Natural killer cell (primary cell): ENCODE measurements around the gene IL1RAPL1. TPM values are rescaled to one million over a fixed set of nuclear protein-coding genes. Genes with fewer than 3 reads are reported as not detected.

Source experiments
- ATAC-seq, 3 donors: fragments of 150-1000 bp in 2 of 3; fragments of 200-7000 bp in 1 of 3; cut with Tn5 transposase; 1 replicate in 1 of 3; 2 replicates in 2 of 3; pipeline ENCODE4 v1.10.0; 2021; ENCODE audit warnings: mild to moderate bottlenecking in 2 of 3, moderate library complexity in 2 of 3
- DNase-seq, 2 donors: peaks; one replicate each; pipeline versions ENCODE4 v3.0.0 to v3.0.0-alpha.2; 2013 to 2021; ENCODE audit warnings: mixed read lengths in 1 of 2
- H3K27ac ChIP-seq: one replicate; pipeline ENCODE4 v1.5.1; 2013; ENCODE audit warnings: mild to moderate bottlenecking, low read length
- H3K27me3 ChIP-seq: one replicate; pipeline ENCODE4 v1.6.1; 2013; ENCODE audit warnings: low read length; ENCODE audit not compliant: control insufficient read depth, insufficient read depth
- H3K36me3 ChIP-seq: one replicate; pipeline ENCODE4 v1.6.1; 2013; ENCODE audit warnings: low read length; ENCODE audit not compliant: control insufficient read depth, insufficient read depth
- H3K4me1 ChIP-seq: one replicate; pipeline ENCODE4 v1.6.1; 2013; ENCODE audit warnings: low read length; ENCODE audit not compliant: control insufficient read depth, insufficient read depth
- H3K4me3 ChIP-seq: one replicate; pipeline ENCODE4 v1.5.1; 2013; ENCODE audit warnings: low read length
- H3K9me3 ChIP-seq: one replicate; pipeline ENCODE4 v1.6.1; 2013; ENCODE audit warnings: low read length; ENCODE audit not compliant: control insufficient read depth, insufficient read depth
- H3K27ac Mint-ChIP-seq, 2 donors: one replicate each; pipeline ENCODE4 v1.8.0; 2022; ENCODE audit warnings: mild to moderate bottlenecking in 2 of 2, mixed read lengths in 2 of 2, moderate library complexity in 1 of 2
- H3K27me3 Mint-ChIP-seq, 2 donors: one replicate each; pipeline ENCODE4 v1.8.0; 2022; ENCODE audit warnings: low read depth in 2 of 2, mixed read lengths in 2 of 2
- H3K36me3 Mint-ChIP-seq: one replicate; pipeline ENCODE4 v1.8.0; 2022; ENCODE audit warnings: mixed read lengths
- H3K4me1 Mint-ChIP-seq, 2 donors: one replicate each; pipeline ENCODE4 v1.8.0; 2022; ENCODE audit warnings: mixed read lengths in 2 of 2
- H3K4me3 Mint-ChIP-seq: one replicate; pipeline ENCODE4 v1.8.0; 2022; ENCODE audit warnings: mild to moderate bottlenecking, moderate library complexity, mixed read lengths
- H3K9me3 Mint-ChIP-seq, 2 donors: one replicate each; pipeline ENCODE4 v1.8.0; 2022; ENCODE audit warnings: mixed read lengths in 2 of 2
- CTCF ChIP-seq: fragments of 200-600 bp; IDR thresholded peaks from one replicate; pipeline ENCODE4 v1.8.0; 2022; ENCODE audit warnings: antibody characterized with exemption
- WGBS: methylation state at CpG from one replicate; pipeline ENCODE4 v1.1.7; 2013; ENCODE audit warnings: missing lambda C conversion rate; ENCODE audit not compliant: insufficient coverage; 5-methylcytosine and 5-hydroxymethylcytosine counted together
- intact Hi-C: fragments of 100-400 bp; cut with micrococcal nuclease; formaldehyde crosslinking; loops from one replicate; pipeline ENCODE4 v1.14.2; 2022
- total RNA-seq, 4 donors: library from RNA; stranded (reverse); fragments of 120-200 nt in 1 of 4; gene quantifications; one replicate each; pipeline versions ENCODE4 v1.2.3 to v1.2.4, GENCODE V29; 2013 to 2022

The IL1RAPL1 gene
- total RNA-seq, 3 donors from 2014 or later (not counting 1 experiment from before 2014, with no cell fraction given) = not detected

GRCh38 chrX:29922607-29923006 is 1335.4 kb downstream of the IL1RAPL1 start:
- Mint-ChIP-seq H3K27me3 (no peaks in the 10 kb centered on the region), H3K4me3 (no peak overlapping the region), H3K36me3 (no peaks in the 10 kb centered on the region), H3K4me1 (no peaks in the 10 kb centered on the region), H3K27ac (no peak overlapping the region), H3K9me3 (peaks cover 0 to 3% of the 10 kb centered on the region in 2 donors)
- no peak for TF ChIP-seq CTCF
- intact Hi-C loops = no loop called here
- Histone ChIP-seq H3K36me3 (no peaks in the 10 kb centered on the region), H3K4me1 (no peaks in the 10 kb centered on the region), H3K27ac (no peak overlapping the region), H3K9me3 (no peaks in the 10 kb centered on the region), H3K4me3 (no peak overlapping the region), H3K27me3 (no peaks in the 10 kb centered on the region)
- no peak for ATAC-seq
- no CpG with 5 or more reads among the region's 1 CpG for WGBS
- no peak for DNase-seq

GRCh38 chrX:29926056-29926455 is 1338.8 kb downstream of the IL1RAPL1 start:
- H3K4me1 ChIP-seq = no peaks in the 10 kb centered on the region
- H3K4me3 ChIP-seq = no peak overlapping the region
- Mint-ChIP-seq H3K4me3 (no peak overlapping the region), H3K9me3 (peaks cover 0 to 4% of the 10 kb centered on the region in 2 donors), H3K4me1 (no peaks in the 10 kb centered on the region), H3K27ac (no peak overlapping the region), H3K27me3 (no peaks in the 10 kb centered on the region), H3K36me3 (no peaks in the 10 kb centered on the region)
- H3K9me3 ChIP-seq = no peaks in the 10 kb centered on the region
- H3K36me3 ChIP-seq = no peaks in the 10 kb centered on the region
- H3K27ac ChIP-seq = no peak overlapping the region
- no CpG with 5 or more reads among the region's 1 CpG for WGBS
- DNase-seq = no peak
- no peak for TF ChIP-seq CTCF
- ATAC-seq = no peak
- no peaks in the 10 kb centered on the region for H3K27me3 ChIP-seq
- intact Hi-C loops = no loop called here

- DNase-seq (no peak), ATAC-seq (no peak)
- intact Hi-C loops = no loop called here
- no peaks in the 10 kb centered on the region for H3K9me3 ChIP-seq
- Mint-ChIP-seq H3K9me3 (peaks cover 0 to 4% of the 10 kb centered on the region in 2 donors), H3K4me3 (no peak overlapping the region), H3K27me3 (no peaks in the 10 kb centered on the region), H3K4me1 (no peaks in the 10 kb centered on the region), H3K36me3 (no peaks in the 10 kb centered on the region), H3K27ac (no peak overlapping the region)
- no peak overlapping the region for H3K27ac ChIP-seq
- H3K4me3 ChIP-seq = no peak overlapping the region
- H3K27me3 ChIP-seq = no peaks in the 10 kb centered on the region
- H3K4me1 ChIP-seq = no peaks in the 10 kb centered on the region
- WGBS = no CpG with 5 or more reads among the region's 2 CpGs
- no peak for TF ChIP-seq CTCF
- H3K36me3 ChIP-seq = no peaks in the 10 kb centered on the region
These were observed 1339.4 kb downstream of the IL1RAPL1 start for GRCh38 chrX:29926659-29927058.

- no peak overlapping the region for H3K4me3 ChIP-seq
- H3K4me1 Mint-ChIP-seq = no peaks in the 10 kb centered on the region
- H3K4me3 Mint-ChIP-seq = no peak overlapping the region
- H3K27ac ChIP-seq = no peak overlapping the region
- WGBS = no CpG with 5 or more reads among the region's 1 CpG
- no peak for DNase-seq
- H3K27ac Mint-ChIP-seq = no peak overlapping the region
- H3K9me3 Mint-ChIP-seq = peaks cover 0 to 2% of the 10 kb centered on the region in 2 donors
- no peaks in the 10 kb centered on the region for H3K36me3 Mint-ChIP-seq
- no peaks in the 10 kb centered on the region for H3K36me3 ChIP-seq
- intact Hi-C loops = no loop called here
- H3K4me1 ChIP-seq = no peaks in the 10 kb centered on the region
- no peak for ATAC-seq
- H3K27me3 Mint-ChIP-seq = no peaks in the 10 kb centered on the region
- no peak for TF ChIP-seq CTCF
- no peaks in the 10 kb centered on the region for H3K27me3 ChIP-seq
- no peaks in the 10 kb centered on the region for H3K9me3 ChIP-seq
These were observed 1348.2 kb downstream of the IL1RAPL1 start for GRCh38 chrX:29935455-29935854.
